ENCODE data around the gene TAS2R31.
"Not testable (repeated sequence)": the region's sequence is repeated elsewhere in the genome, so short reads cannot be mapped to it uniquely, and the experiment has no call there.

The TAS2R31 gene, protein sequence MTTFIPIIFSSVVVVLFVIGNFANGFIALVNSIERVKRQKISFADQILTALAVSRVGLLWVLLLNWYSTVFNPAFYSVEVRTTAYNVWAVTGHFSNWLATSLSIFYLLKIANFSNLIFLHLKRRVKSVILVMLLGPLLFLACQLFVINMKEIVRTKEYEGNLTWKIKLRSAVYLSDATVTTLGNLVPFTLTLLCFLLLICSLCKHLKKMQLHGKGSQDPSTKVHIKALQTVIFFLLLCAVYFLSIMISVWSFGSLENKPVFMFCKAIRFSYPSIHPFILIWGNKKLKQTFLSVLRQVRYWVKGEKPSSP

DNA sequence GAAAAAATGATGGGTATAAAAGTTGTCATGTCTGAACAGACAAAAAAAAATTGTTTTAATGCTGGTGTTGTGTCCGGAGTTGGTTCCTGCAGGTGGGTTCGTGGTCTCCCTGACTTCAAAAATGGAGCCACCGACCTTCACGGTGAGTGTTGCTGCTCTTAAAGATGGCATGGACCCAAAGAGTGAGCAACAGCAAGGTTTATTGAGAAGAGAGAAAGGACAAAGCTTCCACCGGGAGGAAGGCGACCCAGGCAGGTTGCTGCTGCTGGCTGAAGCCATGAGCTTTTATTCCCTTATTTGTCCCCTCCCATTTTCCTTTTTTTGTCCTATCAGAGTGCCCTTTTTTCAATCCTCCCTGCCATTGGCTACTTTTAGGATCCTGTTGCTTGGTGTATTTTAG, at the start of gene TAS2R31:
Gene TAS2R31 (minus strand): TSS at position 101 of the 400 bp plus-strand sequence. CDS start 72 bp downstream, at position 29.
- DNase-seq (ENCODE audit: low read depth in 2 of 2): no peak

DNA sequence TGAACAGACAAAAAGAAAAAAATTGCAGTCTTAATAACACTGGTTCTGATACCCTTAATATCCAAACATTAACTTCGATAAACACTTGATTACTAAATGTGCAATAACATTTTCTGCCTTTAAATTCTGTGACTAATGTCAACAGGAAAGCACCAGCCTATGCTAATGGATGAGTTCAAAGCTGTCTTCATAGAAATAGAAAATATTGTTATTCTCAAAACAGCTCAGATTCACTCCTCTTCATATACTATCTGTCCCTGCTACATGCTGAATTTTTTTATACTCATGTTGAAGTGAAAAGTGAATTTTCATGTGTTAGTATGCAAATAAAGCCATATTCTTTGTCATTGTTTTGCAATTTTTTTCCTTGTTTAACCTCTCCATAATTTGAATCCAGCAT, 47.0 kb upstream of the TAS2R31 start:
- no peak for DNase-seq (ENCODE audit: low read depth in 2 of 2)

GRCh38 chr12:11075642-11076041, 44.4 kb upstream of the TAS2R31 start:
- DNase-seq (ENCODE audit: low read depth in 2 of 2): no peak

DNA sequence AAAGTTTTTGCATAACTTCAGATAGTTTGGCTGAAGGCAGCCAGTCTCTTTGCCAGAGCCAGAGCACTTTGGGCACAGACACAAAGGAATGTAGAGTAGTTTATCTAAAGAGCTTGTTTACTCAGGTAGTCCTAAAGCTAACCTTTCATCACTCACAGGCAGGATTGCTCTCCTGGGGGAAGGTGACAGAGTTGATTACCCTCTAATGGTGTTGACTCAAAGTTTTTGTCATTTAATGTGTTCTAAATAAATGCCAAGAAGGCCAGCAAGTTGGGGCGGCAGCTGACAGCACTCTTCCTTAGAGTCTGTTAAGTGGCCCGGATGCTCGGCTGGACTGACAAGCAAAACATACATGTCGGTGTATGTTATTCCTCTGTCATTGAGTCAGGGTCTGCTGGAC, 40.2 kb upstream of the TAS2R31 start:
- DNase-seq (ENCODE audit: low read depth in 2 of 2): no peak

DNA sequence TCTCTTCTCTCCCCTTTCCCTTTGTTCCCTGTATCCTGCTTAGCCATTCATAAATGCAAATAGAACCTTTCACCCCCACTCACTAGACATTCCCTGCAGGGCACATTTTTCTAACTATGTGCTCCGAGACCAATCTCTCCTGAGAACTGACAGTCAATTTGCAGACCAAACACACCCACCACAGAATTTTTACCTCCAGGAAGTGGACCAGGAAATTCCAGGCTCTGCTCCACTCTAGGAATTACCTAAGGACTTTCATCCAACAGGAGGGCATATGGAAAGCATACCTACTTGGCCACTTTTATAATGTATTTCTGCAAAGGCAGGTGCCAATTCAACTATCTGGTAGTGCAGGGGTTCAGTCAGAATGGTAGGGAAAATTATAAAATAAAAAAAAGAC, 39.8 kb upstream of the TAS2R31 start:
- DNase-seq (ENCODE audit: low read depth in 2 of 2): no peak

DNA sequence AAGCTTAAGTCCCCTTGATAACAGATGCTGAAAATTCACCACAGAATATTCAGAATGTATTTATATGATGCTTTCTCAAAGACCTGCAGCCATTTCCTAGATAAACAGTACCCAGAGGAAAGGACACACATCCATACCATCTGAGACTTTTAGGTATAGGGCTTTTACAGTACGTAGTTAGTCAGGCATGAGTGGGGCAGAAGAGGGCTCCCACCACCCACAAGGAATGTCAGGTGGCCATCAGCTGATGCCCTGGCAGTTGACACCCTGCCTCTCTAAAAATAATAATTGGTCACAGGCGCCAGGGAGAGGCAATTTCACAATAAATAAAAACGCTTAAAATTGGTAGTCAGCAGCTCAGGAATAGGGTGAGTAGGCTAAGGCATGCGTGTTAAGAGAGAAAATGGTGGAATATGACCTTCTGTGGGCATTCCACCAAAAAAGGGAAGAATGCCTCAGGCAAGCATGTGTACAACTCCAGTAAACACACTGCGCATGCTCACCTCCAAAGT, 38.7 kb upstream of the TAS2R31 start:
- DNase-seq (ENCODE audit: low read depth in 2 of 2): no peak

- DNase-seq (ENCODE audit: low read depth in 2 of 2): no peak
These were observed 36.3 kb upstream of the TAS2R31 start for GRCh38 chr12:11067514-11067913.

GRCh38 chr12:11062194-11062593, 31.0 kb upstream of the TAS2R31 start, which contains the start of gene TAS2R46:
Gene TAS2R46, minus strand, starts transcription at chr12:11062294. Its CDS starts 0 bp downstream, at chr12:11062294.
- not testable (repeated sequence) for DNase-seq (ENCODE audit: low read depth in 2 of 2)

DNA sequence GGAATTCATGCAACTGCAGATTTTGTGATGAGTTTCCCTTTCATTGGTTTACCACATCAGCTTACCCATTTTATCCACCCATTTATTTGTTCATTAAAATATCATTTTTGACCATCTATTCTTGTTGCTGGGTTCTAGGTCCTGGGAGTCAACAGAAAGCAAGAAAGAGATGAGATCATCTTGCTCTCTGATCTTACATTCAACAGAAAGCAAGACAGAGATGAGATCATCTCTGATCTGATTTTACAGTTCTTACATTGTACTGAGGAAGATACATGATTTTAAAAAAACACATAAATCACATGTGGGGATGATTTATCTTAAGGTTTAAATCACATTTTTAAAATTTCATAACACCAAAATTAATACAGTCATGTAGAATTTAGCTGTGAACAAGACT, 28.6 kb upstream of the TAS2R31 start:
- no peak for DNase-seq (ENCODE audit: low read depth in 2 of 2)

GRCh38 chr12:11059041-11059440, 27.8 kb upstream of the TAS2R31 start:
- no peak for DNase-seq (ENCODE audit: low read depth in 2 of 2)

GRCh38 chr12:11055306-11055705, 24.1 kb upstream of the TAS2R31 start:
- no peak for DNase-seq (ENCODE audit: low read depth in 2 of 2)

GRCh38 chr12:11049806-11050531, 18.8 kb upstream of the TAS2R31 start:
- DNase-seq (ENCODE audit: low read depth in 2 of 2): not testable (repeated sequence)

DNA sequence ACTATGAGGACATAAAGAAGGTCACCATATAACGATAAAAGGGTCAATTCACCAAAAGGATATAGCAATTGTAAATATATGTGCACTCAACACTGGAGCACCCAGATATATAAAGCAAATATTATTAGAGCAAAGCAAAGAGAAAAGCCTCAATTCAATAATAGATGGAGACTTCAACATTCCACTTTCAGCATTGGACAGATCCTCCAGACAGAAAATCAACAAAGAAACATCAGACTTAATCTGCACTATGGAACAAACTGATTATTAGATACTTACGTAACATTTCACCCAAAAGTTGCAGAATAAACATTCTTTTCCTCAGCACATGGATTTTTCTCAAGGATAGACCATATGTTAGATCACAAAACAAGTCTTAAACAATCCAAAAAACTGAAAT, 10.2 kb upstream of the TAS2R31 start:
- not testable (repeated sequence) for DNase-seq (ENCODE audit: low read depth in 2 of 2)

DNA sequence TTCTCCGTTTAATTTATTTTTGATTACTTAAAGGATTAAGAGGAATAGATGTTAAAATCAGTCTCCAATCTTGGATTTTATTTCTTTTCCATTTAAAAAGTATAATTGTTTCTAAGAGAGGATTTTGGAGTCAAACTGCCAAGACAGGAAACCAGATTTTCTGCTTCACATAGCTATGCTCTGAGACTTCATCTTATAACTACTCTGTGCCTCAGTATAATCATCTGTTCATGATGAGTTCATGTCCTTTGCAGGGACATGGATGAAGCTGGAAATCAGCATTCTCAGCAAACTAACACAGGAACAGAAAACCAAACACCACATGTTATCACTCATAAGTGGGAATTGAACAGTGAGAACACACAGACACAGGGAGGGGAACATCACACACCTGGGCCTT, 9.0 kb upstream of the TAS2R31 start:
- no peak for DNase-seq (ENCODE audit: low read depth in 2 of 2)

- no peak for DNase-seq (ENCODE audit: low read depth in 2 of 2)
These were observed 8.0 kb upstream of the TAS2R31 start for GRCh38 chr12:11039171-11039570.

- DNase-seq (ENCODE audit: low read depth in 2 of 2): not testable (repeated sequence)
These were observed 2.8 kb upstream of the TAS2R31 start for GRCh38 chr12:11033959-11034358.

DNA sequence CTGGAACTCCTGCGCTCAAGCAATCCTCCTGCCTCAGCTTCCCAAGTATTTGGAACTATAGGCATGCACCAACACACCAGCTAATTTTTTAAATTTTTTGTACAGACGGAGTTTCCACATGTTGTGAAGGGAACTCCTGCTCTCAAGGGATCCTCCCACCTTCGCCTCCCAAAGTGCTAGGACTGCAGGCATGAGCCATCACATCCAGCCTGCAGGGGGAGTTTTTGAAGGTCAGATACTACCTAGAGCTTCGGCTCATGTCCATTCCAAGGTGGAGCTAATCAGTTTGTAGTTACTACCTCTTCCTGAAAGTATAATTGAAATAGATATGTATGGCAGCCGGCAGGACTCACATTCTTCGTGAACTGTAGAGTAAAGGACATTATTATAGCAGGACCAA, 5.1 kb downstream of the TAS2R31 start:
- DNase-seq (ENCODE audit: low read depth in 2 of 2): no peak

DNA sequence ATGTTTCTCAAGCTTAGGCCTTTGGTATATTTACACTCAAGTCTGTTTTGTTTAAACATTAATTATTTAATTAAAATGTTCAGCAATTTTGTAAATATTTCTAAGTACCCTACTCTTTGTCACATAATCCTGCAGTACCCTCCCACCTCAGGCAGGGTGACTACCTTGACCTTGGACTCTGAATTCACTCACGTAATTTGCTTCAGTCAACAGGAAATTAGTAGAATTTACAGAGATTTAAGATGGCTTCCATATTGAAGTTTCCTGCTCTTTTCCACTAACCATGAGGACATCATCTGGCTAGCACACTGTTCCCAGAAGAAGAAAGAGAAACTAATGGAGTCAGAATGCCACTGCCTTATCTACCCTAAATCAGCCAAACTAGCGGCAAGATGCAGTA, 7.8 kb downstream of the TAS2R31 start:
- no peak for DNase-seq (ENCODE audit: low read depth in 2 of 2)

- DNase-seq (ENCODE audit: low read depth in 2 of 2): no peak
These were observed 8.7 kb downstream of the TAS2R31 start, which contains the start of gene TAS2R19 for GRCh38 chr12:11022520-11022919. Gene TAS2R19, minus strand, starts transcription at chr12:11022620. Its CDS starts 49 bp downstream, at chr12:11022571.

DNA sequence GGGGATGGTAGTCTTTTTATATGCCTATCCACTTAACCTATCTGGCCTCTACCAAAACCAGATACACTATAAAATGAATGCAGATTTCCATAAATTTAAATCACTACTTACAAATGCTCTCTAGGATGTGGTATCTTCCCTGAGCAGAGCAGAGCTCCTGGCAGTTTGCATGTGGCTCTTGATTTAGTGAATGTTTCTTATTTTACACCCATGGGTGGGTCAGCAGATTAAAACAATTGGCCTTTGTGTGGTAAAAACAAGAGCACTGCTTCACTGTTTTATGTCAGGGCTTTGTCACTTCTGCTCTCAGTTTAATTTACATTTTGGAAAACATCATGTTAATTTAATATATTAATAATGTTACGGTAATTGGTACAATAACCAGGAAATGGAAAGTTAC, 14.3 kb downstream of the TAS2R31 start:
- no peak for DNase-seq (ENCODE audit: low read depth in 2 of 2)

DNA sequence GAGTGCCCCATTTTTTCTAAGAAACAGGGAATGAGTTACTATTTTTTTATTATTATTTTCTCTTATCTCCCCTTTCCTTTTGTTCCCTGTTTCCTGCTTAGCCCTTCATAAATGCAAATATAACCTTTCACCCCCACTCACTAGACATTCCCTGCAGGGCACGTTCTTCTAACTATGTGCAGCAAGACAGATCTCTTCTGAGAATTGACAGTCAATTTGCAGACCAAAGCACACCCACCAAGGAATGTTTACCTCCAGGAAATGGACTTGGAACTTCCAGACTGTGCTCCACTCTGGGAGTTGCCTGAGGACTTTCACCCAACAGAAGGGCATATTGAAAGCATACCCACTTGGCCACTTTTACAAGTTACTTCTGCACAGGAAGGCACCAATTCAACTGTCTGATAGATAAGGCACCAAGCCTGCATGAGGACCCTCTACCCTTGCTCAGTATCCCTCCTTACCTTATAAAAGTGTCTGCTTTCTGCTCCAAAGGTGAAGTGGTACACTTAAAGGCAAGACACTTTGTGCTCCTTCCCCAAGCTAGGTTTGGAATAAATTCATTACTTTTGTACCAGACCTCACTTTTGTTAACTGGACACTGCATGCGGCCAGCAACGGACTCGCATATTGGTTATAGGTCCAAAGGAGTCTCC, 15.3 kb downstream of the TAS2R31 start:
- DNase-seq (ENCODE audit: low read depth in 2 of 2): no peak

GRCh38 chr12:11014234-11014633, 17.0 kb downstream of the TAS2R31 start:
- DNase-seq (ENCODE audit: low read depth in 2 of 2): no peak
